Hippocampal formation (tissue), 2 donors: ENCODE data around the gene PLEKHA6.
A peak's percentile ranks its signal among the peaks of the same experiment; 100 is the strongest.

Source experiments
- DNase-seq, 2 donors: peaks; one replicate each; lab custom pipeline; 2025; lab: John Stamatoyannopoulos, UW

Gene PLEKHA6

DNA sequence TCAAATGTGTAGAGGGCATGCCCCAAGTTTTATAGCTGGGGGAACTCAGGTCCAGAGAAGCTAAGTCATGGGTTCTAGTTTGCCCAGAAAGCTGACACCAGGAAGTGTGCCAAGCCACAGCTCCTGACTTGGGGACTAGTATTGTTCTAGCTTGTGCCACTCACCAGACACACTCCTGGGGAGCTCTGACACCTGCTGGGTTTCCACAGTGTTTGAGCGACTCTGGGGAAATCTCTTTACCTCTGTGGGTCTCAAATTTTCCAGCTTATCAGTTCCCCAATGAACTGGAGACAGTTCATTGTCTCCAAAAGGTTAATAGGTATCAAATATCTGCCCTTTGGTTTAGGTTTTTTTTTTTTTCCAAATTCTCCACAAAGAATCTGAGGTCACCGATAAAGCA, 167.7 kb downstream of the PLEKHA6 start:
- DNase-seq: no peak

GRCh38 chr1:204191456-204191855, 168.3 kb downstream of the PLEKHA6 start:
- peak in 1 of 2 donors; percentile 42 for DNase-seq

GRCh38 chr1:204190212-204191211, 169.2 kb downstream of the PLEKHA6 start:
- DNase-seq: no peak

DNA sequence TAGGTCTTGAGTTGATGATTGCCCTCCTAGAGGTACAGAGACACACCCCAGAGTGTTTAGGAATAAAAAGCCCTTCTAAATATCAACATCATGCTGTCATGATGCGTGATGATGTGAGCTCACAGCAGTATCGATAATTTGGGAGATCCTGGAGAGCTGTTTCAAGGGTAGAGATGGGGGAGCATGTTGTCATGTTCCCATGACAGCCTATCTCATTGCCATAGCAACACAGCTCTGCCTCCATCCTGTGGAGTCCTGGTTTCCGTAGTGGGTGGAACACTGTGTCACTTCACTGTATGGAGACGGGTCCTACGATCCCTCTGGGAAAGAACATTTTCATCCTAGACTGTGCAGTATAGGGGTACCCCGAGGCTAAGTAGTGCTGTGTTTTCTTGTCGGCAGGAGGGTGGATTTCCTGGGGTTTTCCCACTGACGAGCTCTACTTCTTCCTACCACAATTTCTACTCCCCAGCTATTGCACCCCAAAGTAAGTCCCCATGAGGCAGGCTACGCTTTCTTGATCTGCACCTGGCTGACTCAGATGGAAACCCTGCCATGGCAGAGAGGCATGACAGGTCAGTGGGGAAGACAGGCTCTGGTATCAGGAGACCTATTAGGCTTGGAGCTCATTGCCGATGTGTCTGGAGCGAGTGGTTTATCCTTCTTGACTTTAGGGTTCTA, 170.6 kb downstream of the PLEKHA6 start:
- peak in 1 of 2 donors; percentile 3 for DNase-seq

- DNase-seq: no peak
Measured at GRCh38 chr1:204186597-204186996, 173.1 kb downstream of the PLEKHA6 start.

- no peak for DNase-seq
Measured at GRCh38 chr1:204181116-204181515, 178.6 kb downstream of the PLEKHA6 start.

DNA sequence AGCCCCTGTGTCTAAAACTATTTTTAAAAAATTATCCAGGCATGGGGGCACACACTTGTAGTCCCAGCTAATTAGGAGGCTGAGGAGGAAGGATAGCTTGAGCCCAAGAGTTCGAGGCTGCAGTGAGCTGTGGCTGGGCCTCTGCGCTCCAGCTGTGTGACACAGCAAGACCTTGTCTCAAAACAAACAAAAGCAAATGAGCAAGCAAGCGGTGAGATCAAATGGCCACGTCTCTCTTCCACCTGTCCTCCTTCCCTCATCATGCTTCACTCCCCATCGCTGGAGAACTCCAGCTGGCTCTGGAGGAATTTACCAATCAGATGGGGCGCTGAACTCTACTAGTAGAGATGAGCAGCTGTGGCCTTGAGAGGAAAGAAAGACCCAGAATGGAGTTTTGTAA, 179.6 kb downstream of the PLEKHA6 start:
- no peak for DNase-seq

DNA sequence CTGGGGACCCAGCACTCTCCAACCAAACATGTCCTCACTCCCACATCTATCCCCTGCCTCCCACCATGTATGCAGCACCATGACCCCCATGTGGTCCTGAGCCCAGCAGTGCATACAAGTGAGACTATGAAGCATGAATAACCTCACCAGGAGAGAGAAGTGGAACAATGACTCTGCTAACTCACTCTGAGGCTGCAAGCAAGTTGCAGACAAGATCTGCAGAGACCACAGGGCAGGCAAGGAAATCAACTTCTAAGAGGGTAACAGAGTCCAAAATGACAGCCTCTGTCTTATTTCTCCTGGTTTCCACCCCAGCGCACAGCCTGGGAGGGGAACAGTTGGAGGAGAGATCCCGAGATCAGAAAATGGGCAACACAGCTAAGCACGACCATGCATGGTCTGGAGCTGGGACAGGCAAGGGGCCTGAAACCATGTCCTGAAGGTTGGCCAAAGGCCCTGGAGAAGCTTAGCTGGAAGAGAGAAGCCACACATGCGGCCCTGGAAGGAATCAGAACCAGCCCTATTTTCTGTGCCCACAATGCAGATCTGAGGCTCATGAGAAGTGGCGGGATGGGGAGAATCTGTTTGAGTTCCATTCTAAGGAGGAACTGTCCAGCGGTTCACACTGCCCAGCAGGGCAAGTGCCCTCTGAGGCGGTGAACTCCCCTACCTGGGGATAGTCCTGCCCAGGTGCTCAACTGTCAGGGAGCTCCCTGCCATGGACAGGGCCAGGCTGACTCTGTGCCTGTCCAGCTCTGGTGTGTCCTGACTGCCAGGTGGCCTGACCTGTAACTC, 181.0 kb downstream of the PLEKHA6 start:
- no peak for DNase-seq

DNA sequence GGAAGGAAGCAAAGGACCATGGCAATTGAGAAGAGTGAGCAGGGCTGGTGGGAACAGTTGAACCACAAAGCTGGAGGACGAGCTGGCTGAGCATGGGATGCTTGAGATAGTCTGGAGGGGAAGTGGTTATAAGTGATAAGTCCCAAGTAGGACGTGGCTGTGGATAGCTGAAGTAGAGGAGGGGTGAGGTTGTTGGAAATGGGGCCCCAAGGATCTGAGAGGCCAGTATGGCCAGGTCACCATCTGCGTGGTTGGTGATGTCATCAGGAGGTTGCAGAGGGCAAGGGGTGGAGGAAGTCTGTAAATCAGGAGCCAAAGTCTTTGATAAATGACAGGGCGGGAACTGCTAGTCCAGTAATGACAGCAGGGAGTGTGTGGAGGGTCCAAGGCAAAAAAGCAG, 182.6 kb downstream of the PLEKHA6 start:
- no peak for DNase-seq

GRCh38 chr1:204176049-204176448, 183.7 kb downstream of the PLEKHA6 start:
- no peak for DNase-seq

DNA sequence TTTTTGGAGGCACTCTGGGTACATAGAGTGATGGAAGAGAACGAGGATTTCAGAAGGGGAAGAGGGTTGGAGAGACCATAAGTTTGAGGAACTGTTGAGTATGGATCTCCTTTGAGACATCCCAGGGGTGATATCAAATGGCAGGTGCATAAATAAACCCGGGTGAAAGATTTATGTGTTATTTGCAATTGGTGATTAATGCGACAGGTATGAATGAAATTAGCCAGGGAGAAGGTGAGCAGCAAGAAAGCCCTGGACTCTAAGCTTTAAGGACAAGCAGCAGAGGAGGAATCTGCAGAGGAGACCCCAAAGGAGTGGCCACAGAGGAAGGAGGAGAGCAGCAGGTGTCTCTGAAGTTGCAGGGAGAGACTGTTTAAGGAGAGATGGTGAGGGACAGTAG, 184.8 kb downstream of the PLEKHA6 start:
- no peak for DNase-seq

- DNase-seq: no peak
Measured at GRCh38 chr1:204172404-204173029, 187.2 kb downstream of the PLEKHA6 start.

DNA sequence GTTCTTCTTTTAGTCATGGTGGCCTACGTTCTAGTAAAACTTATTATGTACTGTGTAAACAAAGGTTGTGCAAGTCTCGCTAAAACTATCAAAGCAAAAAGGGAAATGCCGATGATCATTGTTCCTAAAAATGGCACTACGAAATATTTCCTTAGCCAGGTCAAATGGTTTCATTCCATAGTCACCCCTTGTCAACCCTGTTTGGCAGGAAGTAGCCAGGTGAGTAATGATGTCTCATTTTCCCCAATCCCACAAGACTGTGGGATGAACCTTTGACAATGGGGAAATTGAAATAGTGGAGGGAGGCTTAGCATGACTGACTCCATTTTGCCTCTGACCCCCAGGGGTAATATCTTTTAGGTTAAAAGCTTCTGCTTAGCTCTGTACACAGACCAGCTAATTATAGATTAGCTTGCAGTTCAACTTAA, 188.0 kb downstream of the PLEKHA6 start:
- no peak for DNase-seq

GRCh38 chr1:204170494-204171155, 189.1 kb downstream of the PLEKHA6 start:
- DNase-seq: no peak

GRCh38 chr1:204169858-204170257, 189.9 kb downstream of the PLEKHA6 start:
- DNase-seq: no peak
